Endothelial cell of umbilical vein (primary cell): ENCODE results near the gene MGME1. TPM values are rescaled to one million over a fixed set of nuclear protein-coding genes. Genes with fewer than 3 reads are reported as not detected.

Experiments used
- BruUV-seq: library from RNA; stranded (reverse); fragments of 400-500 nt; replicated peaks from 2 replicates; lab custom pipeline; 2021; lab: Mats Ljungman, UMichigan
- CTCF ChIA-PET: fragments of 300-600, 350-600 bp; sonication (Branson Sonifier 250); formaldehyde crosslinking; loops from one replicate; lab custom pipeline; 2021; ENCODE audit warnings: antibody characterized with exemption, inconsistent platforms; lab: Charles Lee
- POLR2A ChIA-PET: fragments of 300-600, 350-600 bp; sonication (Branson Sonifier 250); formaldehyde crosslinking; loops from one replicate; lab custom pipeline; 2021; ENCODE audit warnings: antibody characterized with exemption, inconsistent platforms; lab: Charles Lee
- DNase-seq: peaks from one replicate; pipeline ENCODE4 v3.0.0-alpha.2; 2011; ENCODE audit warnings: low read depth, low spot score
- FAIRE-seq: peaks from 2 replicates; lab custom pipeline; 2011; peaks lifted over from hg19 to GRCh38; lab: Jason Lieb, UNC
- H2AFZ ChIP-seq: 2 replicates; pipeline ENCODE4 v1.6.0; 2012; ENCODE audit warnings: low read depth, low read length, control low read depth, inconsistent platforms
- H3K27ac ChIP-seq: 2 replicates; pipeline ENCODE4 v1.5.1; 2011; ENCODE audit warnings: low read depth, mild to moderate bottlenecking, control low read depth, low read length, moderate library complexity; ENCODE audit not compliant: insufficient read depth
- H3K27me3 ChIP-seq, 2 experiments: 2 replicates each; pipeline versions ENCODE4 v1.6.0 to v1.6.1; 2011; ENCODE audit warnings: low read length in 2 of 2, mixed read lengths in 1 of 2; ENCODE audit not compliant: control insufficient read depth in 2 of 2, insufficient read depth in 2 of 2
- H3K36me3 ChIP-seq, 2 experiments: 2 replicates in 1 of 2; 3 replicates in 1 of 2; pipeline ENCODE4 v1.5.1; 2011; ENCODE audit warnings: low read length in 2 of 2, mild to moderate bottlenecking in 1 of 2, moderate library complexity in 1 of 2; ENCODE audit not compliant: control insufficient read depth in 2 of 2, insufficient read depth in 2 of 2; ENCODE audit errors: extremely low read depth in 1 of 2
- H3K4me1 ChIP-seq: 3 replicates; pipeline ENCODE4 v1.5.1; 2011; ENCODE audit warnings: mild to moderate bottlenecking, low read length; ENCODE audit not compliant: control insufficient read depth, insufficient read depth; ENCODE audit errors: extremely low read depth
- H3K4me2 ChIP-seq: 2 replicates; pipeline ENCODE4 v1.6.1; 2011; ENCODE audit warnings: low read length, control low read depth, mixed read lengths; ENCODE audit not compliant: insufficient read depth
- H3K4me3 ChIP-seq, 3 experiments: fragments of 200-600 bp in 1 of 3; sonication (generic), shearing (Covaris generic) in 1 of 3; replicated peaks in 1 of 3; 2 replicates each; pipeline ENCODE4 v1.5.1; 2011 to 2016; ENCODE audit warnings: control low read depth in 3 of 3, low read length in 3 of 3, mild to moderate bottlenecking in 2 of 3, inconsistent platforms in 1 of 3, low read depth in 1 of 3, moderate library complexity in 1 of 3; ENCODE audit not compliant: insufficient read depth in 1 of 3
- H3K79me2 ChIP-seq: 2 replicates; pipeline ENCODE4 v1.6.0; 2012; ENCODE audit warnings: low read length, inconsistent platforms; ENCODE audit not compliant: control insufficient read depth, insufficient read depth
- H3K9ac ChIP-seq: replicated peaks from 2 replicates; pipeline ENCODE3; 2011; ENCODE audit warnings: low read length, control low read depth; ENCODE audit not compliant: insufficient read depth; ENCODE audit errors: extremely low read depth
- H3K9me1 ChIP-seq: replicated peaks from 3 replicates; pipeline ENCODE4 v1.6.0; 2011; ENCODE audit warnings: mild to moderate bottlenecking, low read length; ENCODE audit not compliant: control insufficient read depth, insufficient read depth; ENCODE audit errors: extremely low read depth
- H3K9me3 ChIP-seq: replicated peaks from 2 replicates; pipeline ENCODE4 v1.5.1; 2012; ENCODE audit warnings: low read length, inconsistent platforms; ENCODE audit not compliant: control insufficient read depth, insufficient read depth
- H4K20me1 ChIP-seq: replicated peaks from 2 replicates; pipeline ENCODE3; 2011; ENCODE audit warnings: mild to moderate bottlenecking, low read length; ENCODE audit not compliant: control insufficient read depth, insufficient read depth; ENCODE audit errors: extremely low read depth
- EZH2 ChIP-seq: IDR thresholded peaks from 2 replicates; pipeline ENCODE4 v1.6.1; 2012; ENCODE audit warnings: borderline replicate concordance, low read depth, mild to moderate bottlenecking, moderate library complexity, low read length, inconsistent platforms; ENCODE audit not compliant: severe bottlenecking
- JUN ChIP-seq: IDR thresholded peaks from 2 replicates; pipeline ENCODE4 v1.6.1; 2011; ENCODE audit warnings: borderline replicate concordance, low read depth; ENCODE audit not compliant: insufficient read length, insufficient read depth
- MAX ChIP-seq: IDR thresholded peaks from 2 replicates; pipeline ENCODE4 v1.6.1; 2011; ENCODE audit not compliant: insufficient read depth, insufficient read length
- MYC ChIP-seq: IDR thresholded peaks from one replicate; pipeline ENCODE4 v1.6.1; 2011; ENCODE audit warnings: mild to moderate bottlenecking, low read depth, low read length
- POLR2A ChIP-seq: IDR thresholded peaks from 2 replicates; pipeline ENCODE4 v1.6.1; 2012; ENCODE audit warnings: low read depth, mild to moderate bottlenecking, control low read depth, low read length
- dilution Hi-C: fragments of 300-500 bp; cut with MboI; formaldehyde crosslinking; loops from one replicate; pipeline ENCODE4 v1.15.0; 2019; ENCODE audit warnings: low sequenced_read_pairs; ENCODE audit not compliant: extremely low pct_ligation_motif_present
- intact Hi-C: fragments of 100-400 bp; cut with micrococcal nuclease; formaldehyde crosslinking; loops from one replicate; pipeline ENCODE4 v1.10.0; 2022
- polyA plus RNA-seq, 4 experiments: library from polyadenylated mRNA; depleted of rRNA in 3 of 4; stranded (reverse) in 3 of 4; unstranded in 1 of 4; fragments of >200 nt; gene quantifications; 2 replicates each; pipeline versions ENCODE4 v1.2.1 to v1.2.3, GENCODE V29; 2011 to 2012; ENCODE audit warnings: missing spikeins in 1 of 4
- total RNA-seq: library from RNA; stranded (reverse); gene quantifications from 2 replicates; pipeline ENCODE4 v1.2.3, GENCODE V29; 2021

The MGME1 gene
- total and polyA plus RNA-seq, 2 donors (not counting 3 experiments of a cell fraction or from before 2014, with no cell fraction given), result 8.9 to 26.2 TPM

GRCh38 chr20:17956099-17956685 is 12.6 kb upstream of the MGME1 start:
- ChIA-PET CTCF (interaction anchor here (1.6 to 6.0 kb wide), 4 partner anchors 11 to 39 kb away, joined by 4 to 93 read pairs (median 42); partner anchors contain the start of genes MGME1 and SNX5), POLR2A (interaction anchor here (0.6 kb wide), 1 partner anchor 15 kb away, joined by 5 read pairs; no protein-coding TSS in a partner anchor)
- Histone ChIP-seq H2AFZ (no peak overlapping the region), H3K79me2 (peaks cover 96% of the 10 kb centered on the region), H3K36me3 (peaks cover 29 to 35% of the 10 kb centered on the region in 2 experiments), H3K4me2 (no peak overlapping the region), H3K9ac (no peak overlapping the region), H3K9me1 (no peaks in the 10 kb centered on the region), H3K9me3 (no peaks in the 10 kb centered on the region), H3K27ac (no peak overlapping the region), H4K20me1 (no peaks in the 10 kb centered on the region), H3K4me3 (no peak overlapping the region), H3K27me3 (no peaks in the 10 kb centered on the region), H3K4me1 (peaks cover 30% of the 10 kb centered on the region)
- no TSS peak for BruUV-seq
- no peak for DNase-seq
- intact Hi-C loops, result loop anchor here (5.0 kb wide), 1 partner anchor 321 kb away; no protein-coding TSS in a partner anchor
- TF ChIP-seq MAX, result no peak
- TF ChIP-seq MYC, result no peak
- no peak for TF ChIP-seq JUN
- FAIRE-seq, result no peak
- dilution Hi-C loops, result no loop called here

GRCh38 chr20:17957505-17958363 is 11.1 kb upstream of the MGME1 start:
- no TSS peak for BruUV-seq
- TF ChIP-seq POLR2A, result peak; percentile 19
- no peak for TF ChIP-seq EZH2
- Histone ChIP-seq H3K4me2 (peak overlapping the region; percentile 53), H4K20me1 (no peaks in the 10 kb centered on the region), H3K27me3 (no peaks in the 10 kb centered on the region), H3K9ac (no peak overlapping the region), H3K9me3 (no peaks in the 10 kb centered on the region), H3K79me2 (peaks cover 100% of the 10 kb centered on the region), H3K36me3 (peaks cover 23 to 27% of the 10 kb centered on the region in 2 experiments), H2AFZ (no peak overlapping the region), H3K9me1 (no peaks in the 10 kb centered on the region), H3K27ac (no peak overlapping the region), H3K4me1 (peaks cover 41% of the 10 kb centered on the region), H3K4me3 (no peak overlapping the region)
- ChIA-PET POLR2A (interaction anchor here (0.7 to 1.3 kb wide), 2 partner anchors 10 to 275 kb away, joined by 4 to 5 read pairs; partner anchors contain the start of gene SNX5), CTCF (interaction anchor here (0.8 to 6.0 kb wide), 16 partner anchors 9 to 453 kb away, joined by 3 to 93 read pairs (median 6); partner anchors contain the start of genes MGME1 and SNX5)
- FAIRE-seq (no peak), DNase-seq (peak; percentile 3)
- dilution Hi-C loops (no loop called here), intact Hi-C loops (loop anchor here (1.0 to 5.0 kb wide), 3 partner anchors 10 to 320 kb away; no protein-coding TSS in a partner anchor)
